HG03135 (cell line): ENCODE results near the gene EXOC2.

ENCODE experiments used
- ATAC-seq: cut with Tn5 transposase; IDR thresholded peaks from one replicate; pipeline ENCODE4 v1.9.1; 2021; ENCODE audit warnings: mild to moderate bottlenecking, moderate library complexity; ENCODE audit not compliant: unreplicated experiment

The EXOC2 gene

DNA sequence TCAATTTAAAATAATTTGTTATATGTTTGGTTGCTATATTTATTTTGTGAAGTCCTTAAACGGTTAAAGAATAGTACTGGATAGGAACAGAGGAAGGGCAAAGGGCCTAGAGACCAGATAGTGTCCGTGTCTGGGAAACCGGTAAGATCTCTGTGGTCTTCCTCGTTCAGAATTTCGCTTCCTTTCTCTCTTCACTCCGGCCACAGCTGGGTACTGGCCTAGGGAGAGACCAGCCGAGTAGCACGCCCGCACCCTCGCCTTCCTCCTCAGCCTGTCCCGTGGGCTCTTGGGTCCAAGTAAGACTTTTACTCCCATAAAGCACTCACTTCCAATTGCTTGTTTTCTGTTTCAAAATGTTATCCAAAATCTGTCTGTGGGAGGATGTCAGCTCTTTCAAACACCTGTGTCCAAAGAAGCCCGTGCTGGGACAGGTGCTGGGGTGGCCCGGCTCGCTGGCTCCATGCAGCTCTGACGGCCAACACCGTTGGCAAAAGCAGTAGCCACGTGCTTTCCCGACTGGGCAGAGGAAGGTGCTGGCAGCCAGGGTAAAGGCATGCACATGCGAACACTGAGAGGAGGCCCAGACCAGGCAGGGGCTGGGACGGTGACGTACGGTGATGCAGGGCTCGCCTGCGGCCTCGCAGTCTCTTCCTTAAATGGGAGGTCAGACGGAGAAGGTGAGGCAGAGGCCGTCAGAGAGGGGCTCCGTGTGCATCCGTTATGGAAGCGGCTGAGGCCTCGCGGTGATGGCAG is 189.2 kb downstream of the EXOC2 start:
- no peak for ATAC-seq

DNA sequence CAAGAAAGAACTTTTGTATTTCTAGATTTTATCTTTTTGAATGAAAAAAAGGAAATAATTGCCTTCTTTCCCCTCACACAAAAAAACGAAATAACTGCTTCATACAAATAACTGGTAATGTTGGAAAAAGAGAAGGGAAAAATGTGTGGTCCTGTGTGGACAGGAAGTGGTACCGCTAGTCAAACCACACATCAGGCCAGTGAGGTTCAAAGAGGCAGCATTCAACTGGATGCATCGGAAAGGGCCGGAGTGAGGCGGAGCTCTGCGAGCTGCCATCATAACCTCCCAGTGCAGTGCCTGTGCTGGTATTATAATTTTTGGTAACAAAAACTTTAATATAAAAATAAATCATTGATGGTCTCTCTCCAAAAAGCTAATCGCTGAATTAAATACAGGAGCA is 190.2 kb downstream of the EXOC2 start:
- ATAC-seq = no peak

DNA sequence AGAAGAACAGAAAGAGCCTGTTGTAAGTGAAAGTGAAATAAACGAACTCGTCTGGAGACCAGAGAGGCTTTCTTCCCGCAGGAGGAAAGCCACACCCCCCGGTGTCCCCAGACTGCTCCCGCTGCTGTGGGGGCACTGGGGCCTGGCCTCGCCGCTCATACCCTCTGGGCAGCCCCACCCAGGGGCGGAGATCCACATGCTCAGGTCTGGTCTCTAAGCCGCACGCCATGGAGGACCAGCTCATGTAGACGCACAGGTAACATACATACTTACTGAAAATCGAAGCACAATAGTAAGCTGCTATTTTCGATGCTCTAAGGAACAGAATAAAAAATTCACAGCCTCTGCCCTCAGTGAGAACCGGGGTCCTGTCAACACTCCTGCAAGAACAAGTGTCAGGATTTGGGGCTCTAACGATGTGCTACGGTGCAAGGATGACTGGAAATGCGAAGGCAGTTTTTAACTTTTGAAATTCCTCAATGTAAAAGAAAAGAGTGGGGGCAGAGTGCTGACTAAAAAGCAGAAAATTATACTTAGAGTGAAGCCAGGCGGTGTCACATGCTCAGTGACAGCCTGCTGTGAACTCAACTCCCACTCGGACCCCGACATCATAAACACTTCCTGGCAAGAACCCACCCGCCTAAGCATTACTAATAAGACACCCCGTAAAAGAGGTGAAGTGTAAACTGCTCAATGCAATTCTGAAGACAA is 190.9 kb downstream of the EXOC2 start:
- ATAC-seq = no peak

DNA sequence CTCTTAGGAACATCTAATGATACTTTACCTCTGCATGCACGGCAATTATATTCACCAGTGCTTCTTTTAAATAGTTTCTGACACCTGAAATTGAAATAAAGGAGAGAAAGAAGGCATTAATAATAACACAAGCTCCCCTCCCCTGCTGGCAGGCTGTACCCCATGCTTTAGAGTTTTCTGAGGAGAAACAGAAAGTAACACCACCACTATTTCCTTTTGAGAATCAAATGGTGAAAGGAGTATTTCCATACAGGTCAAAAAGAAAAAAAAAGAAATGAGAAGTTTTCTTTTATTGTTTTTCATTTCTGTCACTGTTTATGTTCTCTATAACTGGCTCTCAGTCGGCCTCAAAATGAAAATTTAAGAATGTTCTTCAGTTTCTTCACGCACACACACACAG is 193.3 kb downstream of the EXOC2 start:
- no peak for ATAC-seq

DNA sequence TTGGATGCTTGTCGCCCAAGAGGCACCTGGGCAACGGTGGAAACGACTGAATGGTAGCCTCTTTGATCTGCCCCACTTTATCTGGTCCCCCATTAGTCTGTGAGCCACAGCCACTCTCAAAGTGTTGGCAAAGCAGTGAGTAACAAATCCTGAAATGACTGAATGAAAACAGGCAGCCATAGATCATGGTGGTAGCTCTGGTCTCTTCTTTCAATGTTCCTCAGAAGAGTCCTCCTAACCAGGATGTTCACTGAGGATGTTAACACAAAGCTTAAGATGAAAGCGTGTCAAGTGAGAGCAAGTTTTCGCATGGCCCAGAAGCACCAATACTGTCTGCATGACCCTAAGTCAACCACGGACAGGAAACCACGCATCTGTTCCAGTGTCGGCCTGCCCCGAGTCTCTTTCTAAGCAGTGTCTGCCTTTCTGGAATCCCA is 194.1 kb downstream of the EXOC2 start:
- peak; percentile 72 for ATAC-seq

DNA sequence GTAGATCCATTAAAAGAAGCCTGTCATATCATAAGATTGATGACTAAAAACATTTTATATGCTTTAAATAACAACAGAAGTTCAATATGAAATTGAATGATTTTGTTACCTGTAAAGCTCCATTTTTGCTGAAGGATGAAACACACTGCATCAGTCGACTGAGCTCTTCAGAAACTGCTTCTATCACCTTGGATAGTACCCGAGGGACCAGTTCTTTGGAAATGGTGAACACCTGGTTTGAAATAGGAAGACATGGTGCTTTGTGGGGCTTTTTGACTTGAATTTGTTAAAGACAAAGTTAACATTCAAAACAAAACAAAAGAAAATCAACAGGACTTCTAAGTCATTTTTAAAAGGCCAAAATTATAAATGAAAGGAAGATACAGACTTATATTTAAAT is 195.7 kb downstream of the EXOC2 start:
- no peak for ATAC-seq

DNA sequence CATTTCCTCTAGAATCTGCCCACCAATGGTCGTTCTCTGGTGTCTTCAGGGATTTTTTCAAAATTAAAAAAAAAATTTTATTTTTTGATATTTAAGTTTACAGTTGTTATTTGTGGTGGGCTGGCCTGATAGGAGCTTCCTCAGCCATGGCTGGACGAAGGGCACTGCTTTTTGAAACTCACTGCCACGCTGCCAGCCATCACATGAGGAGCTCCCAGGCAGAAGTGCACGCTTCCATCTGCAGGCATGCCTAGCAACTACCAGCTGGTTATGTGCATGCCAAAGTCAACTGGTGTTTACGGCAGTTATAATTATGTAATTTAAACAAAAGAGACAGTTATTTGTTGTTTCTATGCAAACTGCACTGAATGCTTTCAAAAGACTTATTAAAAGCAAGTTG is 196.3 kb downstream of the EXOC2 start:
- no peak for ATAC-seq

DNA sequence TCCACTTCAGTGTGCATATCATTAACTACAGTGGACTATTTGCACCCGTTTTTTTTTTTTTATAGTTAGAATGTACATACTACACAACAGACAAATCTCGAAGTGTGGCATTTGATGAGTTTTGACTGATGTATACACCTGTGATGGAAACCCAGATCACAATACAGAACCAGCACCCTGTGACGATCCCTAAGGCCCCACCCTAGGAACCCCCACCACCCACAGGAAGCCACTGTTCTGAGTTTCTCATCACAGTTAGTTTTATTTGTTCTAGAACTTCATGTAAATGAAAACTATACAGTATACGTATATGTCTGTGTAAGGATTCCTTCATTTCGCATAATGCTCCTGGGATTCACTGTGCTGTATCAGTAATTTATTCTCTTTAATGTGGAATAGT is 198.5 kb downstream of the EXOC2 start:
- ATAC-seq = no peak

DNA sequence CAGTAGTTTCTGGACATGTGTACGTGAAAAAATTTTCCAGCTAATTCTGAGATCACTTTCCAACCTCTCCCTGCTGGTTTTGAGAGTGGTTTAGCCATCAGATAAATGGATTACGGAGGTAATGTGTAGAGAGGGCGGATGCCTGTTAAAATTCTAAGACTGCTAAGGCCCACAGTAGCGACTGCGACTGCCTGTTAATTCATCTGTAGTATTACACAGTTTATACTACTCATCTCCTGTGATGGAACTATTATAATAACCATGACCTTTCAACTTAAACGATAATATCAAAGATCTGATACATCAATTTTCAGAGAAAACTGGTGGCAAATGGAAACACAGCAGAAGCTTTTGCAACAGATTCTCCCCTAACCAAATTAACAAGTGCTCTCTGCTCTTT is 199.1 kb downstream of the EXOC2 start:
- no peak for ATAC-seq

DNA sequence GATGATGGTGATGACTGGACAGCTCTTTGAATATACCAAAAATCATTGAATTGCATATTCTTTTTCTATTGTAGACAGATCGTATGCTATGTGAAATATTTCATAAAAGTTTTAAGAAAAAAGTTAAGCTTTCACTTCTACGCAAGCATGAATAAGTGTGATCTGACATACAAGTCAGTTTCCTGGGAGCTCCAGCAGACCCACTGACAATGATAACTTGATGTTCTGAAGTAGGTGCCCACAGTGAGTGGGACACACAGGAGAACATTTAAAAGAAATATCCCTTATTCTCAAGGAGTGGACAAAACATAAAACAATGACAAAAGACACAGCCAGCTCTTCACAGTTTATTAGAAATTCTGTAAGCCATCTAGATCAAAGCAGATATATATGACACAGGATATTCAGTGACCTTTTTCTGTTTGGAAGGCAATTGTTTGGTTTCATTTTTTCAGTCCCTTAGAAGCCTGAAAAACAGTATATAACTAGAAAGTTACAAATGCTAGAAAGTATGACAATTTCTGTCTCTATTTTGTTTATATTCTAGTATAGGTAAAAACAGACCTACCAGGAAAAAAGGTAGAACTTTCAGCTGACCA is 200.0 kb downstream of the EXOC2 start:
- ATAC-seq = no peak

DNA sequence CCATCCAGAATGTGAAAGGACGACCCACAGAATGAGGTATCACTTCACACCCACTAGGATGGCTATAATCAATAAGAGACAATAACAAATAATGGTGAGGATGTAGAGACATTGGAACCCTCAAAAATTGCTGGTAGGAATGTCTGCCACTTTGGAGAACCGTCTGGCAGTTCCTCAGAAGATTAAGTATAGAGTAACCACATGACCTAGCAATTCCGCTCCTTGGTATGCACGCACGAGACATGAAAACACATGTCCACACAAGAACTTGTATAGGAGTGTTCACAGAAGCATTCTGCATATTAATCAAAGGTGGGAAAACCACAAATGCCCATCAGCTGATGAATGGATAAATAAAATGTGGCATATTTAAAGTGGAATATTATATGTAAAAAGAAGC is 200.8 kb downstream of the EXOC2 start:
- ATAC-seq = no peak

DNA sequence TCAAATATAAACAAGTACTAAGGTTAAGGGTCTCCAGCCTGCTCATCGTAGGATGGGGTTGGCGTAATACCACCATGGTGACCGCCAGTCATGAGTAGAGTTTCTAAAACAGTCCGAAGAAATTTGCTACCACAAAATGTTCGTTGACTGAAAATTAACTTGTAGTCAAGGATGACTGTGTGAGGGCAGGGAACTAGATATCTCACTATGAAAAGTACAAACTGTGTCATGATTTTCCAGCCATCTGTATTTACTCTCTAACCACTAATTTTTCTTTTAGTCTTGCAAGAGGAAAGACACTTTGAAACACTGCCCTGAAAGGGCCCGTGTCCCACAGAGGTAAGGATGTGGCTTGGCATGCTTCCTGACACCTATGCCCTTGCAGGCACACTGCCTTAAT is 201.7 kb downstream of the EXOC2 start:
- ATAC-seq = no peak

DNA sequence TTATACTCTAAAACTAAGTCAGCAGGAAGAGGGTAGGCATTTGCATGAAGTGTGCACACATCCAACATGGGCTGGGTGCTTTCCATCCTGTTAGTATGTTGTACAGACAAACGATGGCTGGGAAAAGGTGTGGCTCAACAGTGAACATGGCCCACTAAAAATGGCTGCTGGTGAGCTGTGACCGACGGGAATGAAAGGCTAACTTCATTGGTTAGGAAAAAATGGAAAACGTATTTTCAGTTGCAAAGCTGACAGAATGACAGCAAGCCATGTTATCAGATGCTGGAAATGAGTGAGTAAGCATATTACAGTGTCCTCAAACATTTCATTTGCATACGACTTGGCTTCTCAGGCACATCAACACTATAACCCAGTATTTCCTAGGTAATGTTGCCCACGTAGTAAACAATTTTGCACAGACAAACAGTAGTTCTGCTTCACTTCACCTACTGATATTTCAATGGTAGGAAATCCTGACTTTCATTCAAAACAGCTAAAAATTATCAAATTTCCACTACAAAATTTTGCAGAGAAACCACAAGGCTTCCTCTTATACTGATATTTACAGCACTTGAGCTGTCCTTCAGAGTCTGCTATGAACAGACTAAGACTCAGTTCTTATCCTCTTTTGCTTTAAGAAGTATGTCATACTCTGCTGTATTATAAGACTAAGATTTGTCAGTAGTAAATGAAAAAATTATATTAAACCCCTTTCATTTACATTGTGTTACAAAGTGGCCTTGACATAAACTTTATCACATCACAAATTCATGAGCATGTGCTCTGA is 202.5 kb downstream of the EXOC2 start:
- peak; percentile 54 for ATAC-seq

DNA sequence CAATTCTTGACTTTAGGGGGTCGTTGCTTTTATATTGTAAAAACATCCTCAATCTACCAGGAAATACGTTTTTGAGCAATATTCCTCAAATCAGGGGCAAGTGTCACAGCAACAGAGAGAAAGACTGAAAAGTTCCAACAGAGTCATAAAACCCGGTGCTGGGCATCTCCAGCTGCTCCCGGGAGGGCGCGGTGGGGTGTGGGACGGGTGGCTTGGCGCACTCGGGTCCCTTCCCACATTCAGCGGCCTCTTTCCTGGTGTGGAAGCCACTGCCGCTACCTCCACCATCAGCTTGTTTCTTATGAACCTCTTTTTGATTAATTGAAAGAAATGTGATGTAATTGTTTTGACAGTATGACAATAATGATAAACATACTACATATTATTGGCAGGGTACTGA is 203.2 kb downstream of the EXOC2 start:
- no peak for ATAC-seq

DNA sequence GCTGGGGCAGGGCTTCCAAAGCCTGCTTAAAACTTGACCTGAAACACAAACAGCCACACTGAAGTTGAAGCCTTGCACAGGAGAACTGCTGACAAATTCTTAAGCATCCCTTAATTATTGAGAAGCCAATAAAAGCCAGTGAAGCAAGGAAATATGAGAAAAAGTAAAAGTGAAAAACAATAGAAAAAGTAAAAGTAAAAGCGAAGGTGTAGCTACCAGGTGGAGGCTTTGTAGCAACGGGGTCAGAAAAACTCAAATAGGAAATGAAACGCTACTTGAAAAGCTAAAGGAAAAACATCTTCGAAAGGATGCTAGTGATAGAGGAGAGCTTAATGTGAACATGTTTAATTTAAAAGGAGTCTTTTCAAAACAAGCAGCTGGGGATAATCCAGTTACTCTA is 203.9 kb downstream of the EXOC2 start:
- ATAC-seq = no peak

DNA sequence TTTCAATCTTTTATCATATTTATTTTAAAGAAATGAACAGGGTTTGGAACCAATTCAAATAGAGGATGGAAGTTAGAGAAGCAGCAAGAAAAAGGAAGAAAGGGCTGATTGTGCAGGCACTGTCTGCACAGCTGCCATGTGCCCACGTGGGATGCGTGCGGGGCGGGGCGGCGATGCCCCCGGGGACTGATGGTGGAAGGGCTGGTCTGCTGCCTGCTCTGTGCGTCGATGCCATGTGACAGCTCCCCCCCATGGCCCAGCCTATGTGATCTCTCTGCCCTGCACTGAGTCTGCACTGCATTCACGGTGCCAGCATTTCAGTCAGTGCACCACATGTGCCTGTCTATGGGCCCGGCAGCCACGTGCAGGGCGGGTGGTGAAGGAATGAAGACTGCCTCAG is 205.0 kb downstream of the EXOC2 start:
- ATAC-seq = no peak

DNA sequence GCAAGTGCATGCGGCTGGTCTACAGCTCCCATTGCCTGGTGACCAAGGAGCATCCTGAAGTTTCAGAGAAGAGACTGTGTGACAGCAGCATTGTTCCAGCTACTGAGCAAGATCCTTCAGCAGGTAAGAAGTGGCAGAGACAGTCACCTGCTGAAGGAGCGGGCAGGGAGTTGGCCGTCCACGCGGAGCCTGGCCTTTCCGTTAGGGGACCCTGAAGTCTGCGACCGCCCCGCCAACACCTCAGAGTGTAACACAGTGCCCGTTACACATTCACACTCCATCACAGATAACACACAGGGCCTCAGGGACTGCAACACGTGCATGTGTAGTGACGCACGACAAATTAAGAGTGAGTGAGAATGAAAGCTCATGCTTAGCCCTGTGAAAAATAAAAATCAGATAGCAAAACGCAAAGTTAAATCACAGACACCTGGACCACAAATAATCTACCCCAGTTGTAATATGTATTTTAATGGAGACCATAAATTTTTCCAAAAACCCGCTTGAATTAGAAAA is 207.2 kb downstream of the EXOC2 start:
- no peak for ATAC-seq

DNA sequence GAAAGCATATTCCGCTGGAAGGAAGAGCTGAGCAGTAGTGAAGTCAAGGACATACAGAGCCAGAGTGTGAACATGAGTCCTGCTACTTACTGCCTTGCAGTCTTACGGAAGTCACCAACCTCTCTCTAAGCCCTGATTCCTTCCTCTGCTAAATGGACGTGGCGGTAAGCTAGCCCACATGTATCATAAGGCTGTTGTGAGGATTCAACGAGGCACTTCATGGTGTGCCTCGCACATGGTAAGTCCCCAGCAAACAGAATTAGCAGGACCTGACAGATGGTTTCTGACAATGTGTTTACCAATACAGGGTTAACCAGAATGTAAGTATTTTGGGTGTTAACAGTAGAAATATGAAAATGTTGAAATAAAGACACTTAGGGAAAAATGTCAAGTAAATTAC is 208.2 kb downstream of the EXOC2 start:
- ATAC-seq = no peak

DNA sequence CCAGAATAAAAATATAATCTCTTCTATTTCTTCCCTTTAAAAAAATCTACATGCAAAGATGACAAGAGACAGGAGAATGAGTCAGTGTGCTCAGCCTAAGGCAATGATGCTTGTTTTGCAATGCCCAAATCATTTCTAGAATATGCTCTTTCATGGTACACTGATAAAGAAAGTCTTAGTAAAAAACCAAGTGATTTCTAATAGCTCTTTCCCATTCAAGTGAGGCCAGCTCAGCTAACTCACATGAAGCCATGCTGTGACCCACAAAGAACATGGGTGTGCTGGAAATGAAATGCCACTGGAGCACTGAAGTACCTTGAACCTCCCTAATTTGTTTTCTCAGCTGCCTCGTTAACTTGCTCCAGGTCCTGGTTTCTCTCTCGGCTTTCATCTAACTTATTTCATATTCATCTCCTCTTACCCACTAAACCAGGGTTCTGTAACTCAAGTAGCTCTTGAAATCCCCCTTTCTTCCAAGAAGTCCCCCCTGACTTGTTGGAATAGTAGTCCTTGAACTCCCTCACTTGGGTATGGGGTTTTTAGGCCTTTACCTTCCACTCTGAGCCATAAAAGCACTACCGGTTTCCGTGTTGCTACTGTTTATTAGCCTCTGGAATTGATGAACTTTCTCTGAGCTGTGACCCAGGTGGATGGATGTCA is 208.7 kb downstream of the EXOC2 start:
- ATAC-seq = no peak

DNA sequence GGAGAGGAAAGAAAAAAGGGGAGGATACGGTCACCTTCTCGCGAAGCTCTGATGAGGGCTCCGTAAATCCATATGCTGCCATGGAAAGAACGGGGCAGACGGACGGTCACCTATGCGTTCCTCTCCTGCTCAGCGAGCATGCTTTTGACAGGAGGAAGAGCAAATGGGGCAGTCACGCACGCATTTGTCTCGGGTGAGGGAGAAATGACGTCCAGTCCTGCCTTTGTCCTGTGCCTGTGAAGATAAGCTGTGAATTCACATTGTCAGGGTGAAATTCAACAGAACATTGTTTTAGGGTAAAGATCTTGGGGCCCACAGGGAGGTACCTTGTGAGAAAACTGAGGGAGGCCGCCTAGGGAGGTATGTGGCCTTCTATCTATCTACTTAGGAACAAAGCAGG is 217.6 kb downstream of the EXOC2 start:
- no peak for ATAC-seq
